Thyroid gland (tissue), 4 donors: ENCODE measurements around the gene NUP93. TPM values are rescaled to one million over a fixed set of nuclear protein-coding genes. Genes with fewer than 3 reads are reported as not detected.
"Not testable (repeated sequence)": the region's sequence is repeated elsewhere in the genome, so short reads cannot be mapped to it uniquely, and the experiment has no call there.

ENCODE experiments used
- DNase-seq, 2 donors: peaks; one replicate each; pipeline ENCODE4 v3.0.0-alpha.2; 2019
- H3K27ac ChIP-seq, 3 donors: fragments of 200-600 bp; sonication (generic); 1 replicate in 2 of 3; 2 replicates in 1 of 3; pipeline ENCODE4 v1.5.1; 2016 to 2019; ENCODE audit warnings: mild to moderate bottlenecking in 1 of 3, moderate library complexity in 1 of 3
- H3K27me3 ChIP-seq: fragments of 200-600 bp; sonication (generic); one replicate; pipeline ENCODE4 v1.5.1; 2019
- H3K36me3 ChIP-seq, 2 donors: fragments of 200-600 bp; sonication (generic); one replicate each; pipeline ENCODE4 v1.5.1; 2016 to 2019
- H3K4me1 ChIP-seq, 2 donors: fragments of 200-600 bp; sonication (generic); one replicate each; pipeline ENCODE4 v1.5.1; 2017 to 2019
- H3K4me3 ChIP-seq, 3 donors: fragments of 200-600 bp; sonication (generic); replicated peaks in 1 of 3; 1 replicate in 2 of 3; 2 replicates in 1 of 3; pipeline ENCODE4 v1.5.1; 2016; ENCODE audit warnings: mild to moderate bottlenecking in 1 of 3
- H3K9me3 ChIP-seq: fragments of 200-600 bp; sonication (generic); one replicate; pipeline ENCODE4 v1.5.1; 2017
- CTCF ChIP-seq, 6 experiments: fragments of 200-600 bp in 3 of 6; fragments of 450-650 bp in 3 of 6; sonication (generic) in 3 of 6; IDR thresholded peaks; one replicate each; pipeline ENCODE4 v1.5.1; 2016 to 2019; ENCODE audit warnings: antibody characterized with exemption in 6 of 6, mild to moderate bottlenecking in 2 of 6, inconsistent platforms in 1 of 6, moderate library complexity in 1 of 6
- POLR2A ChIP-seq, 2 donors: fragments of 450-650 bp; IDR thresholded peaks; one replicate each; pipeline ENCODE4 v1.6.1; 2017; ENCODE audit warnings: antibody characterized with exemption in 2 of 2, mild to moderate bottlenecking in 2 of 2, moderate library complexity in 1 of 2
- WGBS, 2 donors: methylation state at CpG; one replicate each; pipeline ENCODE4 v1.1.5; 2017; 5-methylcytosine and 5-hydroxymethylcytosine counted together
- intact Hi-C: fragments of 100-400 bp; cut with DNase I; formaldehyde crosslinking; loops from one replicate; pipeline ENCODE4 v1.15.1; 2023
- total RNA-seq, 4 donors: library from RNA; depleted of rRNA; stranded (reverse); fragments of >200 nt; gene quantifications; one replicate each; pipeline ENCODE4 v1.2.3, GENCODE V29; 2016

Gene NUP93
- total RNA-seq, 4 donors from 2014 or later, result 70.1 to 150 (median 97.4) TPM

- TF ChIP-seq CTCF (IDR thresholded peaks at IDR 0.05) (no peak), POLR2A (IDR thresholded peaks at IDR 0.05) (no peak)
- no peak overlapping the region for H3K27ac ChIP-seq
- no peaks in the 10 kb centered on the region for H3K36me3 ChIP-seq
- DNase-seq, result no peak
- no peak overlapping the region for H3K4me3 ChIP-seq
- intact Hi-C loops, result no loop called here
- H3K9me3 ChIP-seq, result no peaks in the 10 kb centered on the region
- H3K27me3 ChIP-seq, result no peaks in the 10 kb centered on the region
- H3K4me1 ChIP-seq, result no peaks in the 10 kb centered on the region
- WGBS, 2 donors, result 91 to 92% methylated on average over 2 of the region's 2 CpGs
Observed at GRCh38 chr16:56797861-56798260, 67.9 kb downstream of the NUP93 start.

- 94 to 95% methylated on average over 3 of the region's 3 CpGs for WGBS, 2 donors
- Histone ChIP-seq H3K27ac (no peak overlapping the region), H3K4me3 (no peak overlapping the region), H3K9me3 (no peaks in the 10 kb centered on the region), H3K27me3 (no peaks in the 10 kb centered on the region), H3K4me1 (no peaks in the 10 kb centered on the region), H3K36me3 (no peaks in the 10 kb centered on the region)
- DNase-seq, result no peak
- TF ChIP-seq POLR2A (IDR thresholded peaks at IDR 0.05) (no peak), CTCF (IDR thresholded peaks at IDR 0.05) (no peak)
- intact Hi-C loops, result no loop called here
Observed at GRCh38 chr16:56798955-56799354, 69.0 kb downstream of the NUP93 start.

- intact Hi-C loops, result no loop called here
- no peak for DNase-seq
- Histone ChIP-seq H3K9me3 (no peaks in the 10 kb centered on the region), H3K4me1 (no peaks in the 10 kb centered on the region), H3K36me3 (no peaks in the 10 kb centered on the region), H3K27ac (no peak overlapping the region), H3K4me3 (no peak overlapping the region), H3K27me3 (no peaks in the 10 kb centered on the region)
- TF ChIP-seq POLR2A (IDR thresholded peaks at IDR 0.05), result no peak
- no peak for TF ChIP-seq CTCF (IDR thresholded peaks at IDR 0.05)
- WGBS, 2 donors, result 92 to 100% methylated on average over 1 of the region's 1 CpG
Observed at GRCh38 chr16:56800355-56800754, 70.4 kb downstream of the NUP93 start.

- no peaks in the 10 kb centered on the region for H3K9me3 ChIP-seq
- no peak overlapping the region for H3K27ac ChIP-seq
- no peaks in the 10 kb centered on the region for H3K27me3 ChIP-seq
- H3K36me3 ChIP-seq, result peaks cover 0 to 8% of the 10 kb centered on the region in 2 donors
- 64 to 75% methylated on average over 3 of the region's 3 CpGs for WGBS, 2 donors
- DNase-seq, result no peak
- TF ChIP-seq CTCF (IDR thresholded peaks at IDR 0.05) (no peak), POLR2A (IDR thresholded peaks at IDR 0.05) (no peak)
- intact Hi-C loops, result no loop called here
- H3K4me3 ChIP-seq, result no peak overlapping the region
- H3K4me1 ChIP-seq, result no peaks in the 10 kb centered on the region
Observed at GRCh38 chr16:56801762-56802161, 71.8 kb downstream of the NUP93 start.

GRCh38 chr16:56807011-56807675 is 77.2 kb downstream of the NUP93 start:
- Histone ChIP-seq H3K27ac (peak overlapping the region in 1 of 3 donors; percentile 23), H3K4me1 (peaks cover 7 to 12% of the 10 kb centered on the region in 2 donors), H3K9me3 (no peaks in the 10 kb centered on the region), H3K27me3 (no peaks in the 10 kb centered on the region), H3K36me3 (peaks cover 0 to 9% of the 10 kb centered on the region in 2 donors), H3K4me3 (no peak overlapping the region)
- no peak for DNase-seq
- WGBS, 2 donors, result 75 to 89% methylated on average over 3 of the region's 3 CpGs
- TF ChIP-seq POLR2A (IDR thresholded peaks at IDR 0.05), result no peak
- TF ChIP-seq CTCF (IDR thresholded peaks at IDR 0.05), result no peak
- intact Hi-C loops, result no loop called here

GRCh38 chr16:56807676-56808067 is 77.7 kb downstream of the NUP93 start:
- H3K36me3 ChIP-seq, intact Hi-C loops, H3K9me3 ChIP-seq, H3K27me3 ChIP-seq, H3K27ac ChIP-seq, DNase-seq, H3K4me3 ChIP-seq: not testable (repeated sequence)
- WGBS, 2 donors, result 95 to 96% methylated on average over 9 of the region's 9 CpGs
- peaks cover 12 to 18% of the 10 kb centered on the region in 2 donors for H3K4me1 ChIP-seq
